CD4-positive, alpha-beta T cell treated with Interferon alpha-2 for 1 hour (primary cell): ENCODE data around the gene TWIST2.

ENCODE experiments used
- DNase-seq, 2 donors: peaks; one replicate each; pipeline ENCODE4 v3.0.0-alpha.2; 2020 to 2022

TWIST2 gene

GRCh38 chr2:238859636-238860347 is 11.9 kb downstream of the TWIST2 start:
- no peak for DNase-seq

GRCh38 chr2:238861013-238861730 is 13.3 kb downstream of the TWIST2 start:
- DNase-seq = no peak

- no peak for DNase-seq
Observed at GRCh38 chr2:238861766-238862315, 14.0 kb downstream of the TWIST2 start.

GRCh38 chr2:238862701-238863100 is 14.8 kb downstream of the TWIST2 start:
- no peak for DNase-seq

GRCh38 chr2:238863231-238863630 is 15.3 kb downstream of the TWIST2 start:
- DNase-seq = no peak

GRCh38 chr2:238863749-238864206 is 15.9 kb downstream of the TWIST2 start:
- DNase-seq = no peak

- no peak for DNase-seq
Observed at GRCh38 chr2:238864207-238865014, 16.5 kb downstream of the TWIST2 start.

GRCh38 chr2:238865015-238865719 is 17.3 kb downstream of the TWIST2 start:
- DNase-seq = no peak

- DNase-seq = no peak
Observed at GRCh38 chr2:238865744-238866355, 18.0 kb downstream of the TWIST2 start.

- DNase-seq = no peak
Observed at GRCh38 chr2:238866656-238867277, 18.9 kb downstream of the TWIST2 start.

GRCh38 chr2:238868067-238868524 is 20.2 kb downstream of the TWIST2 start:
- DNase-seq = no peak

- DNase-seq = no peak
Observed at GRCh38 chr2:238868616-238869292, 20.9 kb downstream of the TWIST2 start.

- no peak for DNase-seq
Observed at GRCh38 chr2:238869293-238870124, 21.6 kb downstream of the TWIST2 start.

GRCh38 chr2:238870261-238870660 is 22.4 kb downstream of the TWIST2 start:
- no peak for DNase-seq

- DNase-seq = no peak
Observed at GRCh38 chr2:238872026-238872425, 24.1 kb downstream of the TWIST2 start.

- no peak for DNase-seq
Observed at GRCh38 chr2:238872628-238873380, 24.9 kb downstream of the TWIST2 start.

- DNase-seq = no peak
Observed at GRCh38 chr2:238873381-238873801, 25.5 kb downstream of the TWIST2 start.

- no peak for DNase-seq
Observed at GRCh38 chr2:238873841-238874240, 26.0 kb downstream of the TWIST2 start.
